Measurements from ENCODE around the gene UBAC2. TPM values are rescaled to one million over a fixed set of nuclear protein-coding genes. Genes with fewer than 3 reads are reported as not detected.

Gene UBAC2
- polyA plus RNA-seq, 3 donors: 98.7 to 109 (median 101) TPM

GRCh38 chr13:99370481-99371275 lies 170.0 kb downstream of the UBAC2 start:
- no peak for DNase-seq (ENCODE audit: low read depth in 3 of 3, low spot score in 2 of 3)

GRCh38 chr13:99371956-99372355 lies 171.3 kb downstream of the UBAC2 start:
- no peak for DNase-seq (ENCODE audit: low read depth in 3 of 3, low spot score in 2 of 3)

GRCh38 chr13:99373436-99373835 lies 172.8 kb downstream of the UBAC2 start:
- no peak for DNase-seq (ENCODE audit: low read depth in 3 of 3, low spot score in 2 of 3)

- DNase-seq (ENCODE audit: low read depth in 3 of 3, low spot score in 2 of 3): no peak
These were observed 173.7 kb downstream of the UBAC2 start for GRCh38 chr13:99374169-99374991.

- no peak for DNase-seq (ENCODE audit: low read depth in 3 of 3, low spot score in 2 of 3)
These were observed 174.5 kb downstream of the UBAC2 start for GRCh38 chr13:99374994-99375737.

- DNase-seq (ENCODE audit: low read depth in 3 of 3, low spot score in 2 of 3): no peak
These were observed 175.1 kb downstream of the UBAC2 start for GRCh38 chr13:99375738-99376080.

GRCh38 chr13:99376132-99376531 lies 175.5 kb downstream of the UBAC2 start:
- DNase-seq (ENCODE audit: low read depth in 3 of 3, low spot score in 2 of 3): no peak

- DNase-seq (ENCODE audit: low read depth in 3 of 3, low spot score in 2 of 3): no peak
These were observed 176.3 kb downstream of the UBAC2 start for GRCh38 chr13:99376924-99377323.

GRCh38 chr13:99377641-99378040 lies 177.0 kb downstream of the UBAC2 start:
- no peak for DNase-seq (ENCODE audit: low read depth in 3 of 3, low spot score in 2 of 3)

GRCh38 chr13:99378985-99379733 lies 178.5 kb downstream of the UBAC2 start:
- no peak for DNase-seq (ENCODE audit: low read depth in 3 of 3, low spot score in 2 of 3)

- DNase-seq (ENCODE audit: low read depth in 3 of 3, low spot score in 2 of 3): no peak
These were observed 179.5 kb downstream of the UBAC2 start for GRCh38 chr13:99379856-99380801.

GRCh38 chr13:99380921-99381645 lies 180.4 kb downstream of the UBAC2 start:
- no peak for DNase-seq (ENCODE audit: low read depth in 3 of 3, low spot score in 2 of 3)

GRCh38 chr13:99381766-99382165 lies 181.1 kb downstream of the UBAC2 start:
- DNase-seq (ENCODE audit: low read depth in 3 of 3, low spot score in 2 of 3): no peak

- DNase-seq (ENCODE audit: low read depth in 3 of 3, low spot score in 2 of 3): no peak
These were observed 181.9 kb downstream of the UBAC2 start for GRCh38 chr13:99382428-99383133.

- DNase-seq (ENCODE audit: low read depth in 3 of 3, low spot score in 2 of 3): no peak
These were observed 182.9 kb downstream of the UBAC2 start for GRCh38 chr13:99383511-99383921.

GRCh38 chr13:99383946-99384345 lies 183.3 kb downstream of the UBAC2 start:
- no peak for DNase-seq (ENCODE audit: low read depth in 3 of 3, low spot score in 2 of 3)

- DNase-seq (ENCODE audit: low read depth in 3 of 3, low spot score in 2 of 3): no peak
These were observed 183.8 kb downstream of the UBAC2 start for GRCh38 chr13:99384468-99384867.

GRCh38 chr13:99385161-99385560 lies 184.5 kb downstream of the UBAC2 start:
- no peak for DNase-seq (ENCODE audit: low read depth in 3 of 3, low spot score in 2 of 3)
